Measurements from ENCODE around the gene CYB561.

CYB561 gene

GRCh38 chr17:63429766-63430165, 16.3 kb downstream of the CYB561 start:
- Histone ChIP-seq H3K27me3 (ENCODE audit: control insufficient read depth in 1 of 2, insufficient read depth in 1 of 2, low read length in 2 of 2) (no peaks in the 10 kb centered on the region), H3K4me3 (ENCODE audit: insufficient read depth in 1 of 2, low read depth in 1 of 2, low read length in 2 of 2) (no peak overlapping the region), H2BK120ac (ENCODE audit: low read depth, low read length) (no peak overlapping the region), H3K4me2 (ENCODE audit: low read length, poor library complexity, severe bottlenecking) (no peak overlapping the region), H4K8ac (ENCODE audit: low read length) (no peak overlapping the region), H2AFZ (ENCODE audit: low read depth, low read length) (no peak overlapping the region), H3K9ac (ENCODE audit: low read length) (no peak overlapping the region), H3K9me3 (ENCODE audit: control insufficient read depth, low read length) (no peaks in the 10 kb centered on the region), H2BK5ac (ENCODE audit: low read depth, low read length, poor library complexity, severe bottlenecking) (no peak overlapping the region), H3K4ac (ENCODE audit: low read depth in 1 of 2, low read length in 2 of 2) (no peak overlapping the region), H3K79me1 (replicated peaks; ENCODE audit: low read length, poor library complexity, severe bottlenecking) (peaks cover 10% of the 10 kb centered on the region), H3K23ac (ENCODE audit: low read length in 2 of 2) (no peak overlapping the region), H2BK12ac (ENCODE audit: low read length in 2 of 2) (no peak overlapping the region), H3K4me1 (ENCODE audit: control insufficient read depth, insufficient read depth, low read depth, low read length) (peaks cover 26% of the 10 kb centered on the region), H3K27ac (ENCODE audit: low read length, poor library complexity, severe bottlenecking) (no peak overlapping the region), H3K14ac (ENCODE audit: low read length in 2 of 2) (no peak overlapping the region), H3K18ac (ENCODE audit: low read depth in 1 of 2, low read length in 2 of 2) (no peak overlapping the region), H2AK5ac (ENCODE audit: low read length, severe bottlenecking) (no peak overlapping the region), H3K36me3 (ENCODE audit: control insufficient read depth in 1 of 2, insufficient read depth in 2 of 2, low read depth in 1 of 2, low read length in 2 of 2) (peaks cover 17 to 23% of the 10 kb centered on the region in 2 experiments), H2BK15ac (ENCODE audit: low read depth, poor library complexity, severe bottlenecking) (no peak overlapping the region), H4K91ac (ENCODE audit: low read length) (no peak overlapping the region)
- DNase-seq = no peak
- WGBS = 96% methylated on average over 7 of the region's 7 CpGs

DNA sequence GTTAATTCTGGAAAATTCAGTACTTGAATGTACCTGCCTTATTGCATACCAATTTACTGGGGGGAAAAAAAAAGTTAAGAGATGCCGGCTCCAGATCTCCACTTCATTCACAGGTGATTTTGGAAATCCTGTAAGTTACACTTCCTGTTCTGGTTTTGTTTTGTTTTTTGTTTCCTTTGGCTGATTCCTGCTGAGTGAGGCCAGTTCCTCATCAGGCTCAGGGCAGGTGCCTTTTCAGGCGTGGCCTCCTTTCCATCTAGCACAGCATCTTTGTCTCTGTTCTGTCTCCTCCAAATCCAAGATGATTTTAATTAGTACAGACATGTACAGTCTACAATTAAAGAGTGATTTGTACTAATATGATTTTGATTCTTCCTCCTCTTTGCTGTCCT, 19.2 kb downstream of the CYB561 start:
- no peak overlapping the region for H3K4me3 ChIP-seq (ENCODE audit: insufficient read depth in 1 of 2, low read depth in 1 of 2, low read length in 2 of 2)
- H3K36me3 ChIP-seq (ENCODE audit: control insufficient read depth in 1 of 2, insufficient read depth in 2 of 2, low read depth in 1 of 2, low read length in 2 of 2) = peaks cover 27 to 29% of the 10 kb centered on the region in 2 experiments
- no peak for DNase-seq
- no peak overlapping the region for H3K4ac ChIP-seq (ENCODE audit: low read depth in 1 of 2, low read length in 2 of 2)
- H3K18ac ChIP-seq (ENCODE audit: low read depth in 1 of 2, low read length in 2 of 2) = no peak overlapping the region
- H3K4me2 ChIP-seq (ENCODE audit: low read length, poor library complexity, severe bottlenecking) = no peak overlapping the region
- H3K4me1 ChIP-seq (ENCODE audit: control insufficient read depth, insufficient read depth, low read depth, low read length) = peaks cover 12% of the 10 kb centered on the region
- WGBS = 78% methylated on average over 1 of the region's 2 CpGs
- no peak overlapping the region for H3K9ac ChIP-seq (ENCODE audit: low read length)
- H4K91ac ChIP-seq (ENCODE audit: low read length) = no peak overlapping the region
- H3K14ac ChIP-seq (ENCODE audit: low read length in 2 of 2) = no peak overlapping the region
- H2AFZ ChIP-seq (ENCODE audit: low read depth, low read length) = no peak overlapping the region
- no peak overlapping the region for H2BK5ac ChIP-seq (ENCODE audit: low read depth, low read length, poor library complexity, severe bottlenecking)
- no peak overlapping the region for H4K8ac ChIP-seq (ENCODE audit: low read length)
- no peaks in the 10 kb centered on the region for H3K9me3 ChIP-seq (ENCODE audit: control insufficient read depth, low read length)
- H3K27me3 ChIP-seq (ENCODE audit: control insufficient read depth in 1 of 2, insufficient read depth in 1 of 2, low read length in 2 of 2) = no peaks in the 10 kb centered on the region
- no peak overlapping the region for H3K23ac ChIP-seq (ENCODE audit: low read length in 2 of 2)
- no peak overlapping the region for H2BK15ac ChIP-seq (ENCODE audit: low read depth, poor library complexity, severe bottlenecking)
- no peak overlapping the region for H2BK120ac ChIP-seq (ENCODE audit: low read depth, low read length)
- no peak overlapping the region for H3K27ac ChIP-seq (ENCODE audit: low read length, poor library complexity, severe bottlenecking)
- peaks cover 14% of the 10 kb centered on the region for H3K79me1 ChIP-seq (replicated peaks; ENCODE audit: low read length, poor library complexity, severe bottlenecking)
- H2BK12ac ChIP-seq (ENCODE audit: low read length in 2 of 2) = no peak overlapping the region
- H2AK5ac ChIP-seq (ENCODE audit: low read length, severe bottlenecking) = no peak overlapping the region

DNA sequence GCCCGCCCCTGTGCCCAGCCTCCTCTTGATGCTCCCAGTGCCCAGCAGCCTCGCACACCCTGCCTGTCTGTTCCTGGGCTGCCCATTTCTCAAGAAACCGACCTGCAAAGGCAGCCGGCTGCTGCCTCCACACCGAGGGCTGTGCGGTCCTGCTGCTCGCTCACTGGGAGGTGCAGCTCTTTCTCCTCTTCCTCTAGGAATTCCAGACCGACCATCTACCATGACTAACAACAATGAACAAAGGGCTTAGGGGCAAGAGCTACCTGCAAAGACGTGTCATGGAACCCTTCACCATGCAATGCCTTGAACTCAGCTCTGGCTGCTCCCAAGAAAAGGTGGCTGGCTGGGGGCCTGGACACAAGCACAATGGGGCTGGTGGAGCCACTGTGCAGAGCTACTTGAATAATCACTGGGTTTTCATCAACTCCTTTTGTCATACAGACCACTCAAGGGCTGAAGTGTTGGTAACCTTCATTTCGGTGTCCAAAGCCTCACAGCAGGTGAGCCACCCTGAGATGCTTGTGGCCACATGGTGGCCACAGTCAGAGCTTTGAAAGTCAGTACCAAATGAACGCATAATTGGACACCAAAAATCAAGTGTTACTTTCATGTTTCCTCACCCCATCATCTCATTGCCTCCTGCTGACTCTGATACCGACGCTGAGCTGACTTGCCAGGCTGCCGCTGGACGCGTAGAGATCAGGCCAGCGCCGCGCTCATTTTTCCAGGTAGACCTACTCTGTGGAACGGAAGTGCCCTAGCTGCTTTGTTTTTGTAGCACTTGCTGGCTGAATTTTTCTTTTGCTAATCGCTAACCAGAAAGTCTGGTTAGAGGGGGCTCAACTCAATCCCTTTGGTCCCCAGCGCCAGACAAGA, 19.8 kb downstream of the CYB561 start:
- no peak for DNase-seq
- Histone ChIP-seq H3K27ac (ENCODE audit: low read length, poor library complexity, severe bottlenecking) (no peak overlapping the region), H2BK5ac (ENCODE audit: low read depth, low read length, poor library complexity, severe bottlenecking) (no peak overlapping the region), H3K79me1 (replicated peaks; ENCODE audit: low read length, poor library complexity, severe bottlenecking) (peaks cover 17% of the 10 kb centered on the region), H4K8ac (ENCODE audit: low read length) (no peak overlapping the region), H3K4me2 (ENCODE audit: low read length, poor library complexity, severe bottlenecking) (no peak overlapping the region), H3K14ac (ENCODE audit: low read length in 2 of 2) (no peak overlapping the region), H2AFZ (ENCODE audit: low read depth, low read length) (no peak overlapping the region), H4K91ac (ENCODE audit: low read length) (no peak overlapping the region), H3K23ac (ENCODE audit: low read length in 2 of 2) (no peak overlapping the region), H3K9me3 (ENCODE audit: control insufficient read depth, low read length) (no peaks in the 10 kb centered on the region), H2AK5ac (ENCODE audit: low read length, severe bottlenecking) (no peak overlapping the region), H2BK15ac (ENCODE audit: low read depth, poor library complexity, severe bottlenecking) (peak overlapping the region; percentile 8), H3K4me1 (ENCODE audit: control insufficient read depth, insufficient read depth, low read depth, low read length) (peaks cover 12% of the 10 kb centered on the region), H3K18ac (ENCODE audit: low read depth in 1 of 2, low read length in 2 of 2) (no peak overlapping the region), H3K4me3 (ENCODE audit: insufficient read depth in 1 of 2, low read depth in 1 of 2, low read length in 2 of 2) (no peak overlapping the region), H2BK120ac (ENCODE audit: low read depth, low read length) (no peak overlapping the region), H3K27me3 (ENCODE audit: control insufficient read depth in 1 of 2, insufficient read depth in 1 of 2, low read length in 2 of 2) (no peaks in the 10 kb centered on the region), H3K9ac (ENCODE audit: low read length) (peak overlapping the region; percentile 53), H3K4ac (ENCODE audit: low read depth in 1 of 2, low read length in 2 of 2) (no peak overlapping the region), H2BK12ac (ENCODE audit: low read length in 2 of 2) (no peak overlapping the region), H3K36me3 (ENCODE audit: control insufficient read depth in 1 of 2, insufficient read depth in 2 of 2, low read depth in 1 of 2, low read length in 2 of 2) (peaks cover 30 to 35% of the 10 kb centered on the region in 2 experiments)
- WGBS = 92% methylated on average over 22 of the region's 22 CpGs

- Histone ChIP-seq H3K18ac (ENCODE audit: low read depth in 1 of 2, low read length in 2 of 2) (no peak overlapping the region), H4K91ac (ENCODE audit: low read length) (no peak overlapping the region), H2BK5ac (ENCODE audit: low read depth, low read length, poor library complexity, severe bottlenecking) (no peak overlapping the region), H3K27me3 (ENCODE audit: control insufficient read depth in 1 of 2, insufficient read depth in 1 of 2, low read length in 2 of 2) (no peaks in the 10 kb centered on the region), H3K79me1 (replicated peaks; ENCODE audit: low read length, poor library complexity, severe bottlenecking) (peaks cover 17% of the 10 kb centered on the region), H3K27ac (ENCODE audit: low read length, poor library complexity, severe bottlenecking) (no peak overlapping the region), H3K9me3 (ENCODE audit: control insufficient read depth, low read length) (no peaks in the 10 kb centered on the region), H3K4me2 (ENCODE audit: low read length, poor library complexity, severe bottlenecking) (no peak overlapping the region), H3K4ac (ENCODE audit: low read depth in 1 of 2, low read length in 2 of 2) (no peak overlapping the region), H2BK120ac (ENCODE audit: low read depth, low read length) (no peak overlapping the region), H2BK15ac (ENCODE audit: low read depth, poor library complexity, severe bottlenecking) (no peak overlapping the region), H2AFZ (ENCODE audit: low read depth, low read length) (no peak overlapping the region), H3K4me3 (ENCODE audit: insufficient read depth in 1 of 2, low read depth in 1 of 2, low read length in 2 of 2) (no peak overlapping the region), H3K4me1 (ENCODE audit: control insufficient read depth, insufficient read depth, low read depth, low read length) (peaks cover 12% of the 10 kb centered on the region), H3K36me3 (ENCODE audit: control insufficient read depth in 1 of 2, insufficient read depth in 2 of 2, low read depth in 1 of 2, low read length in 2 of 2) (peaks cover 38 to 43% of the 10 kb centered on the region in 2 experiments), H2AK5ac (ENCODE audit: low read length, severe bottlenecking) (no peak overlapping the region), H3K23ac (ENCODE audit: low read length in 2 of 2) (no peak overlapping the region), H3K9ac (ENCODE audit: low read length) (peak overlapping the region; percentile 53), H4K8ac (ENCODE audit: low read length) (no peak overlapping the region), H3K14ac (ENCODE audit: low read length in 2 of 2) (no peak overlapping the region), H2BK12ac (ENCODE audit: low read length in 2 of 2) (no peak overlapping the region)
- WGBS = 0% methylated on average over 7 of the region's 7 CpGs
- DNase-seq = peak; percentile 84
These were observed 20.6 kb downstream of the CYB561 start for GRCh38 chr17:63425483-63425882.
